OCI-LY3 (cell line): ENCODE measurements around the gene DYNLT1.

ENCODE experiments used
- CTCF ChIP-seq: fragments of 200-600, 300-600 bp; sonication (generic); IDR thresholded peaks from 2 replicates; pipeline ENCODE4 v1.5.1; 2014; ENCODE audit warnings: antibody characterized with exemption, low read length, low read depth
- EZH2phosphoT487 ChIP-seq: fragments of 200-600 bp; shearing (Covaris generic); IDR thresholded peaks from 2 replicates; pipeline ENCODE4 v1.6.1; 2018; ENCODE audit warnings: antibody characterized with exemption, mixed run types, low read depth

GRCh38 chr6:158597565-158597964 is 47.0 kb downstream of the DYNLT1 start:
- TF ChIP-seq CTCF (no peak), EZH2phosphoT487 (no peak)
